HG02642 (cell line): ENCODE data around the gene TMEM234.

Source experiments
- ATAC-seq: cut with Tn5 transposase; IDR thresholded peaks from one replicate; pipeline ENCODE4 v1.9.1; 2021; ENCODE audit warnings: mild to moderate bottlenecking; ENCODE audit not compliant: unreplicated experiment, poor library complexity

TMEM234 gene

DNA sequence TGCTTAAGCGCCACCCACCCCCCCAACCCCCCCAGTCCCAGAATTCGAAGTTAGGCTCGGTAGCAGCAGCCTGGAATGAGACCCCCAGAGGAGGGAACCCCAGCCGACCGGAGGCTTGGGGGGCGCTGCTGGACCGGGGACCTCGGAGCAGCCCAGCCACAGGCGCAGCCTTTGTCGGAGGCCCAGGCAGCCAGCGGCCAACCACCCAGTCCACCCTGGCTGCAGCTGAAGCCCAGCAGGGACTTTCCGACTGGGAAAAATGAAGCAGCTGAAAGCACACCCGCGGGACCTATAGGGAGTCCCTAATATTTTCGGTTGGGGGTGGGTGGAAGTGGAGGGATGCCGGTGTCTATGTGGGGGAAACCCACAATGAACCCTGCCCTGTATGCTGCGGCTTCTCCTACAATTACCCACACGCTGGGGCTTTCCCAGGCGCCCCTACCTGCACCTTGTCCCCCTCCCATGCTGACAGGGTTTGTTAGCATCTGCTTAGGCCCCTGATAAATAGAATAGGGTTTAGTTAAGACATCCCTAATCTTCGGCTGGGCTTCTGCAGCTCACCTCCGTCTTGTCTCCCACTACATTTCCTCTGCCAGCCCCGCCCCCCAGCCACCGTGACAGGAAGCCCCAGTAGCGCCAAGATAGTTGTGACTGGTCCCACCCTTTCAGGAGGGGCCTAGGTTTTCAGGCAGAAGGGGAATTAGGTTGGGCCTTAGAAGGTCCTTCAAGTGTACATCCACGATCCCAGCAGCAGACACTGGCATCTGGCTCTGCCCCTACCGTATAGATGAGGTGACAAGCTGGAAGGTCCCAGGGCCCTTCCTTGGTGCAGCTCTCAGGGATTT lies 20.9 kb downstream of the TMEM234 start:
- peak; percentile 34 for ATAC-seq

DNA sequence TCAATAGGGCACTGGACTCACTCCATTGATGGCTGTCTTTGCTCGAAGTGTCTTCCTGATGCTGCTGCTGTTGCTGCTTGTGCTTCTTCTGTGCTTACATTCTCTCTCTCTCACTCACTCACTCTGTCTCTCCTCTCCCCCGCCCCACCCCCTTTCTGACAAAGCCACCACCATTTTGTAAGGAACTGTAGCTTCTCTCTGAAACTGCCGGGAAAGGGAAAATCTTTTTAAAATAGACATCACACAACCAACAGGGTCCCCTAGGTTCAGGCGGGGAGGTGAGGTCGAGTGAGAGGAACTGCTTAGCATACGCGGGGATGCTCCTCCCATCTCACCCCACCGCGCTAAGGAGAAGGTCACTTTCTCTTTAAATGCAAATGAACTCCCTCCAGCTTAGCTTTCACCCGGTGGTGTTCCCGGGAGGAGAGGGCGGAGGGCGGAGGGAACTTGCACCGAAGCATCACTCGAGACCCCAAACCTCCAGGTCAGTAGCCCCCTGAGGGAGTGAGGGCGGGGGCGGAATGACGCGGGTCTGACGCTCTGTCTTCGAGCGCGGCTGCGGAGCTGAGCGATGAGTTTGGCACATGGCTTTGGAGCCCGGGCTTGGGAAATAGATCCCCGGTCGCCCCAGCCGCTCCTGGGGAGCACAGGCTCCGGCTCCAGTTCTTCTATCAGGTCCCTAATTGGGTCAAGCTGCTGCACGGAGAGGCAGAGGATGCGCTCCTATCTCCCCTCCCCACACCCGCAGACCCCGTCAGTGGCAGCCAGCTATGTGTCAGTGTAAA lies 21.7 kb downstream of the TMEM234 start, which contains the start of gene CCDC28B:
Gene CCDC28B (plus strand): TSS at position 370 of the 785 bp plus-strand sequence. CDS start 1,341 bp downstream, outside the sequence.
- ATAC-seq: peak; percentile 22

DNA sequence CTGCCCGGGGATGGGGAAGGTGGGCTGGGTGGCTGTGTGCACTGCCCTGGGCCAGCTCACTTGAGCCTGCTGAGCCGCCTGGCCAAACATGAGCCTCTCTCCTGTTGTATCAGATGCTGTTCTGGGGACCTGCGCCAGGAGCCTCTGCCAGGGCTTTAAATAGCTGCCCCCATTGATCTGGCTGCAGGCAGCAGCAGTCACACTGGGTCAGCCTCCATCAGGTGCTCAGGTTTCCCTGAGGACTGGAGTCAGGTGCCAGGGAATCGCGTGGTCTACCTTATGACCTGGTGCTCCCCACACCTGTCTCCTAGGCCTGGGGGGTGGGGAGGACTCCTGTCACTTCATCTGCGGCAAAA lies 22.5 kb downstream of the TMEM234 start:
- ATAC-seq: no peak

DNA sequence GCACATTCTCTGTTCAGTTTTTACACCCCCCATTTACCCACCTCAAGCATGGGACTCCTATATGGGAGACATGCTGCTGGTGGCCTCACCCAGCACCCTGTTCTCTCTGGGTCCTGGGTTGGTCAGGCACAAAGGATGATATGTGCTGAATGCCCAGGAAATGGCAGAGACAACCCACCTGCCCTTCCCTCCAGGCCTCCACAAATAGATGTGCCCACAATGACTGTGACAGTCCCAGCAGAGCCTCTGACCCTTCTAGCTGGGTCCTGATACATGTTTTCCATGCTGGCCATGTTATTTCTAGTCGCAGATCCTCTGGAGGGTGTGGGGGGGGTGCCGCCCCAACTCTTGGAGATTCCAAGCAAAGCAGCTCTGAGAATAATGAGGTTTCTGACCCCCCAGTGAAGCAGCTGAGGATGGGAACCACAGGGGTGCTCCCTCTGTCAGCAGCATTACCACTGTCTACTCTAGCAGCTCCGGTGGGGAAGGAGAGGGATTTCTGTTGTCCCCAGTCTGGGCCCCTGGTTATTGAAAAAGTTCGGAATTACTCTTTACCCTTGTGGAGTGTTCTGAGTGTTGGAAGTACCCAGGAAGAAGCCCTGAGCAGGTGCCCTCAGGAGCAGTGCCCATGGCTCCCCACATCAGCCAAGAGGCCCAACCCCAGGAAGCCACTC lies 23.0 kb downstream of the TMEM234 start:
- no peak for ATAC-seq

DNA sequence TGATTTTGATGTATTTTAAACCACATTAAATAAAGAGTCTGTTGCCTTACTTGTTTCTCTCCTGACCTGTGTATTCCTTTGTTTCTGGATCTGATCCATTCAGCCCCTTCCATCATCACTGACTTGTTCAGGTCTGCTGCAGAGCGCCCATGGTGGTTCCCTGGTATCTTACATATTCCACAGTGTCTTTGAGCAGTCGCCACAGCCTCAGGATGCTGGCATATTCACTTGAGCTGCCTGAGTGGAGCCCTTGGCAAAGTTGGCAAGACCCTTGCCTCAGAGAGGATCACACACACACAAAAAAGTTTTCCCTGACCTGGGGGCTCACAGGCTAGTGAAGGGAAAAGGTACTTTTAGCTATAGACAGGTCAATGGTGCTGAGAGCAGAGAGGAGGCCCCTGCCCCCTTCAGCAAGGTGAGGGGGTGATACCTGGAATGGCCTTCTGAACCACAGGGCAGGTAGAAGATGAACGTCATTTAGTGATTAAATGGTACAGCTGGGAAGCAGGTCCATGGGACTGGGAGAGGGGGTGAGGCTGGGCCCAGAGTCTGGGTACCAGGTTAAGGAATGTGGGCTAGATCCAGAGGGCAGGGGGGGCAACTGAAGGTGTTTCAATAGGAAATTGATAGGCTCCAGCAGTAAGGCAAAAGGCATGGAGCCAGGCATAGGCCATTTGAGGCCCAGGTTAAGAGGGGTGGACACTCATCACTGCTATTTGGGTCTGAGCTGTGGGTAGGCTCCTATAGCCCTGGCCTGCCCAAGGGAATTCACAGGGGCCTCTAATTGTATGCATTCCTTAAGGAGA lies 23.7 kb downstream of the TMEM234 start:
- no peak for ATAC-seq

DNA sequence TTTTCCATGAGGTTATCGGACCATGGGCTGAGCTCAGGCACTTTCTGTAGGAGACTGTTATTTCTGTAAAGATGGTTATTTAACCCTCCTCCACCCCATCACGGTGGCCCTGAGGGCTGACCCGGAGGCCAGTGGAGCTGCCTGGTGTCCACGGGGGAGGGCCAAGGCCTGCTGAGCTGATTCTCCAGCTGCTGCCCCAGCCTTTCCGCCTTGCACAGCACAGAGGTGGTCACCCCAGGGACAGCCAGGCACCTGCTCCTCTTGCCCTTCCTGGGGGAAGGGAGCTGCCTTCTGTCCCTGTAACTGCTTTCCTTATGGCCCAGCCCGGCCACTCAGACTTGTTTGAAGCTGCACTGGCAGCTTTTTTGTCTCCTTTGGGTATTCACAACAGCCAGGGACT lies 24.3 kb downstream of the TMEM234 start:
- ATAC-seq: no peak

DNA sequence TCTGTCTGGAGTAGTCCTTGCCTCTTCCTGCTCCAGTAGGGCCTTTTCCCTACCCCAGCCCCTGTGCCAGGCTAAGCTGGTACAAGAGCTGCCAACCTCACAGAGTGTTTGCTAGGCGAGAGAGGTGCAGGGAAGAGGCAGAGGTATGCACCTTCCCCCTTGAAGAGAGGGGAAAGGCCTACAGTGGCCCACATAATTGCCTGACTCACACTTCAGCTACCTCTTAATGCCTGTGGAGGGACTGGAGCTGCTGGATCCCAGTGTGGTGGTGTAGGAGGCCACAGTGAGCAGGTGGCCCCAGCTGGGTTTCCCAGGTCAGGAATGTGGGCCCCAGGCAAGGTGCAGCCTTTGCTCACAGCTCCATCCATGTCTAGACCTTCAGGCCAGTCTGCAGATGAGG lies 25.1 kb downstream of the TMEM234 start:
- ATAC-seq: no peak

DNA sequence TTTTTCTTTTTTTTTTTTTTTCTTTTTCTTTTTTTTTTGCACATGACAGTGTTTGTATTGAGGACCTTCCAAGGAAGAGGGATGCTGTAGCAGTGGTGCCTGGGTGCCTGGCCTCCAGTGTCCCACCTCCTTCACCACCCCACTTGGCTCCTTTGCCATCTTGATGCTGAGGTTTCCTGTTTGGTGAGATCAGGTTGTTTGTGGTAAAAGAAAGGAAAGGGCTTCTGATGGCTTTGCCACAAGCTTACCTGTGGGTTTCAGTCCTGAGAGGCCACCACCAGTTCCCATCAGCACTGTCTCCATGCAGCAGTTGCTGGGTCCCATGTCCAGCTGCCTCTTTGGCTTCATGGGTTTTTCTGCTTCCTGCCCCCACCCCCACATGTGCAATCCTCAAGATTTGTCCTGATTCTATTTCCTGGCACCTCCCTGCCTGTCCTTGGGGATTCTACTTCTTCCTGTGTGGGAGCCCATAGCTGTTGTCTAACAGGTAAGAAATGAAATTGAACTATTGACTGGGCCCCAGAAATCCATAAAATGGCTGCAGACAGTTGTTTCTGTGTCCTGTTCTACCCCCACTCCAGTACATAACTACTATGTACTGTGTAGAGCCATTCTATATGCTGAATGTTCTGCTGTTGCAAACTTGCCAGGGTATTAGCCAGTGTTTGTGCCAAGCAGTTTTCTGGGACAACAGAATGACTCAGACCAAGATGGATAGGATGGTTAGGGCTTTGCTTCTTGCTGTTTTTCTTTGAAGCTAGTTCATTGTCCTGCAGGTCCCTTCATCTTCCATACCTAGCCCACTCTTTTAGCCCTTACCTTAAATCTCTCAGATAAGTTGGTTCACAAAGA lies 26.0 kb downstream of the TMEM234 start:
- no peak for ATAC-seq

DNA sequence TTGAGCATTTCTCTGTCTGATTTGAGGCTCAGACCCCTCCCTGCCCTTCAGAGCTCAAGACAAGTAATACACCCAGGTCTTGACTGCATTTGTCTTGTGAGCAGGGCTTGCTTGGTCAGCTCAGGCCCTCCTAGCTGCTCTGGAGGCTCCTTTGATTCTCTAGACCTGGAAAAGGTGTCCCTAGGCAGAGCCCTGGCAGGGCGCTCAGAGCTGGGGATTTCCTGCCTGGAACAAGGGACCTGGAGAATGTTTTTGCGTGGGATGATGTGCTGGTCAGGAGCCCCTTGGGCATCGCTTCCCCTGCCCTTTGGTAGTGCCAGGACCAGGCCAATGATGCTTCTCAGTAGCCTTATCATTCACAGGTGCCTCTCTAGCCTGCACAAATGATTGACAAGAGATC lies 26.6 kb downstream of the TMEM234 start:
- ATAC-seq: no peak

DNA sequence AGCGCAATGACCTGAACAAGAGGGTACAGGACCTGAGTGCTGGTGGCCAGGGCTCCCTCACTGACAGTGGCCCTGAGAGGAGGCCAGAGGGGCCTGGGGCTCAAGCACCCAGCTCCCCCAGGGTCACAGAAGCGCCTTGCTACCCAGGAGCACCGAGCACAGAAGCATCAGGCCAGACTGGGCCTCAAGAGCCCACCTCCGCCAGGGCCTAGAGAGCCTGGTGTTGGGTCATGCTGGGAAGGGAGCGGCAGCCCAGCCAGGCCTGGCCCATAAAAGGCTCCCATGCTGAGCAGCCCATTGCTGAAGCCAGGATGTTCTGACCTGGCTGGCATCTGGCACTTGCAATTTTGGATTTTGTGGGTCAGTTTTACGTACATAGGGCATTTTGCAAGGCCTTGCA lies 27.2 kb downstream of the TMEM234 start:
- ATAC-seq: no peak

DNA sequence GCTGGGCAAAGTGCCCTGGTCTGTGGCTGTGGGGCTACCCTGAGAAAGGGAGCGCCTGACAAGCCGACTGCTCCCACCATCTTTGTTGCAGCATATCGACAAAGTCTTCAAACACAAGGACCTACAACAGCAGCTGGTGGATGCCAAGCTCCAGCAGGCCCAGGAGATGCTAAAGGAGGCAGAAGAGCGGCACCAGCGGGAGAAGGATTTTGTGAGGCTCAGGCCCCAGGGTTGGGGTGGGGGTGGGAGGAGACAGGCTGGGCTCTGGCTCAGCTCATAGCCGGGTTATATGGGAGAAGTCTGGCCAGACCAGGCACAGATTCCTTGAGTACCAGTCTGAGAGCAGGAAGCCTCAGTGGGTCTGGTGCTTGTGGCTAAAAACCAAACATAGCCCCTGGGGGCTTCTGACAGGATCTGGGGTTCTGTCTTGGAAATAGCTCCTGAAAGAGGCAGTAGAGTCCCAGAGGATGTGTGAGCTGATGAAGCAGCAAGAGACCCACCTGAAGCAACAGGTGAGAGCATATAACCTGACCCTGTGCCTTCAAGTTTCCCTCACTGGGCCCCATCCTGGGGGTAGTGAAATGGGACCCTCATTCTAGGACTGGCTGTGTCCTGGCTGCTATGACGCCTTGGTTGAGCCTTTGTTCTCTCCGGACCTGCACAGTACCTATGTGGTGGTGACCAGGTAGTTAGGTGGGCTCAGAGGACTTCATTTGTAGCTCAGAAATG lies 29.8 kb downstream of the TMEM234 start:
- ATAC-seq: no peak

DNA sequence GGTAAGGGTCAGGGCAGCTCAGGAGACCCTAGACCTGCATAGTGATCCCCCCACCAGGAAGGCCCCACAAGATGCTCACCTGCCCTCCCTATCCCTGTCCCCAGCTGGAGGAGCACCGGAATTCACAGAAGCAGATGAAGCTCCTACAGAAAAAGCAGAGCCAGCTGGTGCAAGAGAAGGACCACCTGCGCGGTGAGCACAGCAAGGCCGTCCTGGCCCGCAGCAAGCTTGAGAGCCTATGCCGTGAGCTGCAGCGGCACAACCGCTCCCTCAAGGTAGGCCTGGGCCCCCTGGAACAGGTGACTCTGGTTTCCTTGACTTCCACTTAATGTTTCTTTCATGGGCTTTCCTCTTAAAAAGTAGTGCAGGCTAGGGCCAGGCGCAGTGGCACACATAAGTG lies 34.3 kb downstream of the TMEM234 start:
- ATAC-seq: no peak

DNA sequence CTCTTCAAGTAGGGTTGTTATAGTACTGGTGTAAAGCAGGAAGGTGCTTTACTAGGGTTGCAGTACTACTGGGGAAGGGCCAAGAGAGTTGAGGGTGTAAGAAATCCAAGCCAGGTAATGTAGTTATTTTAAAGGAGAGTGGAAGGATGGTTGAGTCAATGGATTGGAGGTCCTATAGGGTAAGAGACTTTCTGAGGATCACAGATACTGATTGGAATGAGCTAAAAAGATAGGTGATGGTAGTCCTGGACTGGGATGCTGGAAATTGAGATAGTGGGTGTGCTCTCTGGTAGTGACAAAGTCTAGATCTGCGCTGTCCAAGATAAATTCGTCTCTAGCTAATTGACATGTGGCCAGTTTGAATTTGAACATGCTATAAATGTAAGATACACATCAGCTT lies 35.7 kb downstream of the TMEM234 start:
- ATAC-seq: no peak

DNA sequence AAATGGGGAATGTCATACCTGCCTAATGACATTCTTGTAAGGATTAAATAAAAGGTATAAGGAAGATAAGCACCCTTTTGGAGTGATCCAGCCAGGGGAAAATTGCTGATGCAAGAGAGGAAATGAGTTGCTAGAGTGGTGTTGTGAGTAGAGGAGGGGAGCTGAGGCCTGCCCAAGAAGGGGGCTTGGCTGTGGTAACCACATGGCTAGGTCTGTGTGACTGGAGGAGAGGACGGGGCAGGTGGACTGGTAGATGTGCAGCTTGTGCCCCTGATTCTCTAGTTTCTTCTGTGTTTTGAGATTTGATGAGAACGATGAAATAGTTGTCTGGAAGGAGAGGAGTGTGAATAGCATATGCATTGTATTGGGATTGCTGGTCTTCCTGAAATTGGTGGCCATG lies 36.1 kb downstream of the TMEM234 start:
- ATAC-seq: no peak

DNA sequence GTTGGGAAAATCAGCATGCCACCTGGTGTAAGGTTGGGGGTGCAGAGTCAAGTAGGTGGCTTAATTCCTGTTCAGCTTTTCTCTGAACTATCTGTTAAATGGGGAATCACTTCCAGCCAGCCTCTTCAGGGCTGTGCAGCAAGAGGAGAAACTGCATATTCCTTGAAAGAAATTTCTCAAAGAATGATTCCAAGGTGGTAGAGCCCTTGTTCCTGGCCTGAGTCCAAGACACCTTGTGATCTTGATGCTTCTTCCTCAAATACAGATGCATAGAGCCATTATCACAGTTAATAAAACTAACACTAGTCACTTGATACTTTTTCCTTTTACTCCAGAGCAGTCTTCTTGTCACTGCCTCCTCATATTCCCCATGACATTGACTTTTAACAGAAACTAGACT lies 37.5 kb downstream of the TMEM234 start:
- ATAC-seq: no peak

DNA sequence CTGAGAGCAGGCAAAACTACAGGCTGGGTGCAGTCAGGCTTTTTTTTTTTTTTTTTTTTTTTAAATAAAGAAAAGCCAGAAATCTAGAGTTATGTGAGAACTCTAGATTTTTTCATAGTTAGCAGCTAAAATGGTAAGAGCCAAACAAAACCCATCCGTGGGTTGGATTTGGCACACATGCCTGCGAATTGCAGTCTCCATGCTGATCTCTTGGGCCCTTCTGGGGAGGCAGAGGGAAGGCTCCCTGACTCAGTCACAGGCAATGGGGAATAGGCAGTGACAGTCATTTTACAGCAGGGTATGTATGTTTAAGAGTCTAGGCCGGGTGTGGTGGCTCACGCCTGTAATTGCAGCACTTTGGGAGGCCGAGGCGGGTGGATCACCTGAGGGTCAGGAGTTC lies 40.1 kb downstream of the TMEM234 start:
- no peak for ATAC-seq

DNA sequence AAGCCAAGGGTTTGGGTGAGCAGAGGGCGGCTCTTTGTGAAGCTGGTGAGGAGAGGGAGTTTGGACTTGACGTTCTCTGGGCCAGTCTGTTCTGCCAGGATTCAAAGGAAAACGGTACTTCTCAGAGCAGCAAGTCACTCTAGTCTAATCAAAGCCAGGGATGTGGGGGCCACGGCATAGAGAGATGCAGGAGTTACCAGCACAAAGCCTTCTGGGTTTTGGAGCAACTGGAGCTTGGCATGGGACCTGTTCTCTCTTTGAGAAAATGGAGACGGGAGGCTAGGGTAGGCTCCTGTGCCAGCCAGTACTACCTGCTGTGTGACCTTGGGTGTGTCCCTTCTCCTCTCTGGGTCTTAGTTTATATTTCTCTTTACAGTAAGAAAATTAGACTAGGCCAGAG lies 40.6 kb downstream of the TMEM234 start:
- no peak for ATAC-seq

DNA sequence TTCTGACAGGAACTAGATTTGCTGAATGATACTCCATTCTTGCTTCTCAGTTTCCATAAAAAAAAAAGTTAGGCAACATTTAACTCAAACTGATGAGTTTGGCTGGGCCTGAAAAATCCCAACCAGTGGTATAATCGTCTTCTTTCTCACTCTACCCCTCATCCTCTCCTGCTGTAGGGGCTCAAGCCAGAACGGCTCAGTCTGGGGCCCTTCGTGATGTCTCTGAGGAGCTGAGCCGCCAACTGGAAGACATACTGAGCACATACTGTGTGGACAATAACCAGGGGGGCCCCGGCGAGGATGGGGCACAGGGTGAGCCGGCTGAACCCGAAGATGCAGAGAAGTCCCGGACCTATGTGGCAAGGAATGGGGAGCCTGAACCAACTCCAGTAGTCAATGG lies 41.1 kb downstream of the TMEM234 start:
- ATAC-seq: no peak
